NCI-H774 (cell line): ENCODE measurements around the gene CDH22.

Experiments
- DNase-seq: peaks from one replicate; lab custom pipeline; 2025; lab: John Stamatoyannopoulos, UW

CDH22 gene

DNA sequence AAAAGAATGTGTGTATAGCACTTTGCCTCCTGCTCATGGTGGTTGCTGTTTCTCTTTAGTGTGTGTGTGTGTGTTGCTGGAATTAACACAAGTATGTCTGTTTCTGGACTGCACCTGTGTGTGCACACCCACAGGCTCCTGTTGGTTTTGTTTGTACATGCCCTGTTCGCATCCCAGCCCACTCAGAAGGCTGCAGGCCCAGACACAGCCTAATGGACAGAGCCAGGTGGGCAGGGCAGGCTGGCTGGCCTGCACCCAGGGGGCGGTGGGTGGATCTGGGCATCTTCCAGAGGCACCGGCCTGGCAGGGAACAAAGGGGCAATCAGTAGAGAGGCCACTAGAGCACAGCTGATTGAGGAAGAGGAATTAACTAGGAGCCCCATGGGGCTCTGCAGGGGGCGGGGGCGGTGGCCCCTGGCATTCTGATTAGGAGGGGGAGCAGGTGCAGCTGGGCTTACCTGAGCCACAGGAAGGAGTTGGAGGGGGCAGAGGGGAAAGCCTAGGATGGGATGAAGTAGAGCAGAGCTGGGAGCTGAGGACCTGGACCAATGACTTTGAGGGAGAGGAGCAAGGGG lies 168.3 kb downstream of the CDH22 start:
- DNase-seq = peak; percentile 28

DNA sequence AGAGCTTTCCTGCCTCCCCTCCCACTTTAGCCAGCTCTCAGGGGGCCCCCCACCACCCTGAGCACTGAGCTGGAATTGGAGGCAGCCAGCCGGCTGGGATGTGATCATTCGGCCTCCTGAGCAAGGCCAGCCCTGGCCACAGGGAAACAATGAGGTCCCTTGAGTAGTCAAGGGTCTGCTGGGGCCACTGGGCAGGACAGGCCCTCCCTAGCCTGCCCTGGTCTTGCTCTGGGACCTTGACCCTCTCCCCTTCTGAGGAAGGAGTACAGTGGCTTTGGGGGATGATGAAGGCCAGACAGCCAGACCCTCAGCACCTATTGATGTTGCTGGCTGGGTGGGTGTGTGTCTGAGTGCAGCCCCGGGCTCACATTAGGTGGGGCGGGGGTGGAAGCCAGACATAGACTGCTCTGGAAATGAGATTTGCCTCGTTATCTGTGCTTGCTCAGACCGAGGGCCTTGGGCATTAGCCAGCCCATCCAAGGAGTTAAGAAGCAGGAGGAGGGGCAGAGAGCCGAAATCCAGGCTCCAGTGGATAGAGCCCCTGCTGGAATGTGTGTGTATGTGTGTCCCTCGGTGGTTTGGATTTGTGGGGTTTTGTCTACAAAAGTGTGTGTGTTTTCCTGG lies 168.9 kb downstream of the CDH22 start:
- no peak for DNase-seq

GRCh38 chr20:46137816-46138215 lies 170.5 kb downstream of the CDH22 start:
- DNase-seq = no peak

DNA sequence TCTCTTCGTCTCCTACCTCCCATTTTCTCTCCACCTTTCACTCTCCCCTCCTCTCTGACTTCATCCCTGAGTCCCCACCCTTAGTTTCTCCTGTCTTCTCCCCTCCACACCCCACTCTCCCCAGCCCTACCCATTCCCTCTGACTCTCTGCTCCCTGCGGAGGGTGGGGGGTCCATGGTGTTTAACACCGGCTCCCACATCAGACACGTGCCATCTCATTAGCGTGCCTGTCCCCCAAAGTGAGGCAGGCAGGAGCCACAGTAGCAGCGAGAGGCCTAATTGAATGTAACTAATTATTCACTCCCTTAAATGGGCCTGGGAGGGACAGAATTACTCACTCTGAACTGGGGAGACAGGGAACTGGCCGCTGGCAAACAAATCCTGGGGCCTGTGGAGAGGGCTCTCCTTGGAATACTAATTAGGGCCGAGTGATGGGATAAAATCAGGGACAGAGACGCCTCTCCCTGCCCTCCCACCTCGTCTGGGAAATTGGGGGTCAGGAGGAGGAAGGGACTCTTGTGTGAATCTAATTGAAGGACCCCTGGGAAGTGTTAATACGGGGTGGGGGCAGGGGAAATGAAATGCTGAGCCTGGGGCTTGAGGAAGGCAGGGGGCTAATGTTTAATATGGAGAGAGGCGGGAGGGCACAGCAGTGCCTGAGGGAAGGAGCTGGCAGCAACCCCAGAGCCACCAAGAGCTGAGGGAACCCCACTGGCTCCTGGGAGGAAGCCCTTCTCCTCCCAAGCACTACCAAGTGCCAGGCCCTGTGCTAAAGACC lies 172.3 kb downstream of the CDH22 start:
- no peak for DNase-seq

GRCh38 chr20:46134716-46135115 lies 173.6 kb downstream of the CDH22 start:
- DNase-seq = no peak

GRCh38 chr20:46133886-46134654 lies 174.2 kb downstream of the CDH22 start:
- DNase-seq = no peak

DNA sequence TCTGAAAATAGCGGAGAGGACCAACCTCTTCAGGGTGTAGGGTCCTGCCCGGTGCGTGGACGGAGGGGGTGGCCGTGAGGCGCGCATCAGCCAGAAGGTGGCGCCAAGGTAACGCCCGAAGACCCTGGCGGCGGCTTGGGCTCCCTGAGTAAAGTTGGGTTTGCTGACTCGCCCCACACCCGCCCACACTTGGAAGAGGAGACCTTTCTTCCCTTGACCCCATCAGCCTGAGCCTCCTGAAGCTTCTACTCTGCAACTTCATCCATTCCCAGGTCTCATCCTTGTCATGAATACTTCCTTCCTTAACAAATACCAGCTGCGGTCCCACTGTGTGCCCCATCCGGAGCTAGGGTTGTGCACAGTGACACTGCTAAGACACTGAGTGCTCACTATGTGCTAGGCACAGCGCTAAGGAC lies 175.6 kb downstream of the CDH22 start:
- DNase-seq = peak; percentile 35

GRCh38 chr20:46131396-46131795 lies 176.9 kb downstream of the CDH22 start:
- no peak for DNase-seq

GRCh38 chr20:46130534-46130933 lies 177.8 kb downstream of the CDH22 start:
- DNase-seq = no peak

DNA sequence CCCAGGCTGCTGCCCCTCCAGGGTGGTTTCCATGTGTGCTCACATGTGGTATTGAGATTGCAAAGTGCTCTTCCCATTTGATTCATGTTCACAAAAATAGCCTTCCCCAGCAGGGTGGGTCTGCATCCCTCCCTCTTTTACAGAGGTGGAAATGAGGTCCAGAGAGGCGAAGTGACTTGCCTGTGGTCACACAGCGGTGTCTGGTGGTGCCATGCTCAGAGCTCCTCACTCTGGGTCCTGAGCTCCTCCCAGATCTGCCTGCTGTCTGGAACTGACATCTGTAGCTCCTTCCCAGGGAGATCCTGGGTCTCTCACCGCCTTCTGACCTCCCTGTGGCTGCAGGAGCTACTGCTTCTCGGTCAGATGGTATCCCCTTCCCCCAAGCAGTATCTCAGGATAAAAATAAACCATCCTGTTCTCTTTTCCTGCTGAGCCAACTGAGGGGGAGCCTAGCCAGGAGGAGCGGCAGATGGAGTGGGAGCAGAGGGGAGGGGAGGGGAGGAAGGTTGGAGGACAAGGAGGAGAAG lies 178.3 kb downstream of the CDH22 start:
- no peak for DNase-seq

DNA sequence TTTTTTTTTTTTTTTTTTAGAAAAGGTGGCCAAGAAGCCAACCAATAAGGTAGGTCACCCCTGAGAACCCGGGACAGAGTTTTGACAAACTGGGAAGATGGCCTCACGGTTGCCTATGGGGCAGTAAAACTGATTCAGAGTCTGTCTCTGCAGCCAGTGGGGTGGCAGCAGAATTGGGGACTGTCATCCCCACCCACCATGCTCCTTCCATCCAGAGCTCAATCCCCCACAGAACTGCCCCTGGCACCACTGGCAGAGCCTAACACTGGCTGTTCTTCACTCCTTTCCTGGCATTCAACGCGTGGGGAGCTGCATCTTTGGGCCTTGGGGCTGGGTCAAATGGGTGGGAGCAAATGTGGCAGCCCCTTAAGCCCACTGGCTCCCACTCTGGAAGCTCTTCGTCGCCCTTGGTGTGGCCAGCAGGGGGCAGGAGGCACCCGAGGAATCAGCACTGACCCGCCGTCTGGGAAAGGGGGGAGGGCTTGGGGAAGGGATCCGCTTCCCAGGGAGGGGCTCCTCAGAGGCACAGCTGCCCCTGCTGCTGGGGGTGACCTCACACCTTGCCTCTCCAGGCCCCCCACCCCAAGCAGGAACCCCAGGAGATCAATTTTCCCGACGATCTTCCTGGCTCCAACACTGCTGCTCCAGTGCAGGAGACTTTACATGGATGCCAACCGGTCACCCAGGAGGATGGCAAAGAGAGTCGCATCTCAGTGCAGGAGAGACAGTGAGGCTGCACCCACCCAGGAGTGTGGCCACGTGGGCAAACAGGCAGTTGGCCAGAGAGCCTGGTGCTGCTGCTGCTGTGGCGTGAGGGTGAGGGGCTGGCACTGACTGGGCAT lies 179.8 kb downstream of the CDH22 start:
- DNase-seq = no peak

- DNase-seq = no peak
These were observed 180.8 kb downstream of the CDH22 start for GRCh38 chr20:46127396-46128010.

GRCh38 chr20:46126440-46127056 lies 181.8 kb downstream of the CDH22 start:
- DNase-seq = no peak
